ENCODE measurements around the gene SDSL.
A peak's percentile ranks its signal among the peaks of the same experiment; 100 is the strongest.

The SDSL gene

GRCh38 chr12:113414519-113415038 is 7.6 kb upstream of the SDSL start:
- no peak overlapping the region for H3K27ac ChIP-seq
- TF ChIP-seq, protein P1, sequence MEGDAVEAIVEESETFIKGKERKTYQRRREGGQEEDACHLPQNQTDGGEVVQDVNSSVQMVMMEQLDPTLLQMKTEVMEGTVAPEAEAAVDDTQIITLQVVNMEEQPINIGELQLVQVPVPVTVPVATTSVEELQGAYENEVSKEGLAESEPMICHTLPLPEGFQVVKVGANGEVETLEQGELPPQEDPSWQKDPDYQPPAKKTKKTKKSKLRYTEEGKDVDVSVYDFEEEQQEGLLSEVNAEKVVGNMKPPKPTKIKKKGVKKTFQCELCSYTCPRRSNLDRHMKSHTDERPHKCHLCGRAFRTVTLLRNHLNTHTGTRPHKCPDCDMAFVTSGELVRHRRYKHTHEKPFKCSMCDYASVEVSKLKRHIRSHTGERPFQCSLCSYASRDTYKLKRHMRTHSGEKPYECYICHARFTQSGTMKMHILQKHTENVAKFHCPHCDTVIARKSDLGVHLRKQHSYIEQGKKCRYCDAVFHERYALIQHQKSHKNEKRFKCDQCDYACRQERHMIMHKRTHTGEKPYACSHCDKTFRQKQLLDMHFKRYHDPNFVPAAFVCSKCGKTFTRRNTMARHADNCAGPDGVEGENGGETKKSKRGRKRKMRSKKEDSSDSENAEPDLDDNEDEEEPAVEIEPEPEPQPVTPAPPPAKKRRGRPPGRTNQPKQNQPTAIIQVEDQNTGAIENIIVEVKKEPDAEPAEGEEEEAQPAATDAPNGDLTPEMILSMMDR (conservative IDR thresholded peaks at IDR 0.05): no peak

DNA sequence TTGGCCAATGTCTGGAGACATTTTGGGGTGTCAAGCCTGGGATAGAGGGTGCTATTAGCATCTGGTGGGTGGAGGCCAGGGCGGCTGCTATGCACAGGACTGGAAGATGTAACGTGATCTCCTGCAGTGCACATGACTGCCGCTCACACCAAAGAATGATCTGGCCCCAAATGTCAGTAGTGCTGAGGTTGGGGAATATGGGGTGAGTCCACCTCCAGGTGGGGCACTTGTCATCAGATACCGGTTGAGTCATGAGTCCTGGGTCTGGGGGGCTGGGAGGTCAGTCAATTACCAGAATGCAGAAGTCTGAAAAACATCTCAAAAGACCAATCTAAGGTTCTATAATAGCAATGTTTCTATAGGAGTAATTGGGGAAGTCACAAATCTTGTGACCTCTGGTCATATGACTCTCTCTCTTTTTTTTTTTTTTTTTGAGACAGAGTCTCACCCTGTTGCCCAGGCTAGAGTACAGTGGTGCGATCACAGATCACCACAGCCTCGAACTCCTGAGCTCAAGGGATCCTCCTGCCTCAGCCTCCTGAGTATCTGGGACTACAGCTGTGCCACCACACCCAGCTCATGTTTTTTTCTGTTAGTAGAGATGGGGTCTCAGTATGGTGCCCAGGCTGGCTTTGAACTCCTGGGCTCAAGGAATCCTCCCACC is 6.0 kb upstream of the SDSL start:
- no peak overlapping the region for H3K27ac ChIP-seq
- TF ChIP-seq, protein P1 (conservative IDR thresholded peaks at IDR 0.05): no peak

- no peak overlapping the region for H3K27ac ChIP-seq
- TF ChIP-seq, protein P1 (conservative IDR thresholded peaks at IDR 0.05): no peak
Observed at GRCh38 chr12:113418213-113418879, 3.8 kb upstream of the SDSL start.

GRCh38 chr12:113420996-113421595 is 1.1 kb upstream of the SDSL start:
- H3K27ac ChIP-seq: peak overlapping the region; percentile 80; the same call in 1 of the 2 replicates
- TF ChIP-seq, protein P1 (conservative IDR thresholded peaks at IDR 0.05): no peak

- peak overlapping the region; percentile 80 for H3K27ac ChIP-seq
- TF ChIP-seq, protein P1 (conservative IDR thresholded peaks at IDR 0.05): no peak
Observed at GRCh38 chr12:113422886-113423669, 898 bp downstream of the SDSL start.

GRCh38 chr12:113424456-113424855 is 2.3 kb downstream of the SDSL start:
- TF ChIP-seq, protein P1 (conservative IDR thresholded peaks at IDR 0.05): no peak
- H3K27ac ChIP-seq: no peak overlapping the region

Data from VCaP (cell line).